Activated CD8-positive, alpha-beta memory T cell treated with anti-CD3 and anti-CD28 coated beads for 1 hour (primary cell): ENCODE results near the gene TIPIN.
"Not testable (repeated sequence)": the region's sequence is repeated elsewhere in the genome, so short reads cannot be mapped to it uniquely, and the experiment has no call there.

ENCODE experiments used
- DNase-seq, 2 donors: peaks; one replicate each; pipeline ENCODE4 v3.0.0-alpha.2; 2020; ENCODE audit warnings: low read depth in 1 of 2; ENCODE audit errors: extremely low read depth in 1 of 2

Gene TIPIN

DNA sequence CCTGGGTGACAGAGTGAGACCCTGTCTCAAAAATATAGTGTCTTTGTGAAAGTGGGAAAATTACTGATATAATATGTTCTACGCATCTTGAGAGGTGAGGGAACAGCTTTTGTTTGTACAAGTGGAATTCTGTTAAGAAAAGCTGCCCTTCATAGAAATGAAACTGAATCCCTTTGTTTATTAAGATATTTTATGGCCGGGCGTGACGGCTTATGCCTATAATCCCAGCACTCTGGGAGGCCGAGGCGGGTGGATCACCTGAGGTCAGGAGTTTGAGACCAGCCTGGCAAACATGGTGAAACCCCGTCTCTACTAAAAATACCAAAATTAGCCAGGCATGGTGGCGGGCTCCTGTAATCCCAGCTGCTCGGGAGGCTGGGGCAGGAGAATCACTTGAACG lies 52.1 kb downstream of the TIPIN start:
- DNase-seq, result not testable (repeated sequence)

DNA sequence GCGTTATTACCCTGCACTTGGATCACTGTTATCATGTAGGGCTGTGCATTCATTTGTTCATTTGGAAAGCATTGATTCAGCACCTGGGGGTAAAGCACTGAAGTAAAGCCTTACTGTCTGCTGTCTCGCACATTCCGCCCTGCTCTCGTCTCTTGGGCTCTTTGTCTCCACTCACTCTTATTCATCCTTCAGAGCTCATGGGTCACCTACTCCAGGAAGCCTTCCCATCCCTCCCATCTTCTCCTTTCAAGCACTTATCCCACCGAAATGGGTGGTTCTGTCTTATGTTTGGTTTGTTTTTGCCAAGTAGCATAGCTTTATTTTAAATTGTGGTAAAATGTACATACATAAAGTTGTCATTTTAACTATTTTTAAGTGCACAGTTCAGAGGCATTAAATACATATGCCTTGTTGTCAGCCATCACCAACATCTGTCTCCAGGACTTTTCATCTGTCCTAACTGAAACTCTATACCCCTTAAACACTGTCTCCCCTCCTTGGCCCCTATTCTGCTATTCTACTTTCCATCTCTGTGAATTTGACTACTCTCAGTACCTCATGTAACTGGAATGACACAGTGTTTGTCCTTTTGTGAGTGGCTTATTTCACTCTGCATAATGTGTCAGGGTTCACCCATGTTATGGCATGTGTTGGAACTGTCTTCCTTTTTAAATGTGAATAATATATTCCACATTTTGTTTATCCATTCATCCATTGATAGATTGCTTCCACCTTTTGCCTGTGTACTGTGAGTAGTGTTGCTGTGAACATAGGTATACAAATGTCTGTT lies 53.8 kb downstream of the TIPIN start:
- no peak for DNase-seq

DNA sequence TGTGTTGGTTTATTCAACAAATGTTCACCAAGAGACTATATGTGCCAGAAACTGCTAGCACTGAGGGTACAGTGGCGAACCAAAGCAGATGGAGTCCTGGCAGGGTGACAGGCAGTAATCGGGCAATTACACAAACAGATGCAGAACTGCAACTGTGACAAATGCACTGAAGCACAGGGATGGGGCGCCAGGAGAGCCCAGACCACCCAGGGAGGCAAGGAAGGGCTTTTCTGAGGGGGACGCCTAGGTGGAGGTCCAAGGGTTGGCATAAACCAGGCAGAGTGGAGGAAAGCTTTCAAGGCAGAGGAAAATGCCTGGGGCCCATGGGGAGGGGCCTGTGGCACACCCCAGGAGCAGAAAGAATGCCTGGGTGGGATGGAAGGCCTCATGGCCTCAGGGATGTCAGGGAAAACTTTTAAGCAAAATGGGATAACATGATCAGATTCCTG lies 57.7 kb downstream of the TIPIN start:
- no peak for DNase-seq

DNA sequence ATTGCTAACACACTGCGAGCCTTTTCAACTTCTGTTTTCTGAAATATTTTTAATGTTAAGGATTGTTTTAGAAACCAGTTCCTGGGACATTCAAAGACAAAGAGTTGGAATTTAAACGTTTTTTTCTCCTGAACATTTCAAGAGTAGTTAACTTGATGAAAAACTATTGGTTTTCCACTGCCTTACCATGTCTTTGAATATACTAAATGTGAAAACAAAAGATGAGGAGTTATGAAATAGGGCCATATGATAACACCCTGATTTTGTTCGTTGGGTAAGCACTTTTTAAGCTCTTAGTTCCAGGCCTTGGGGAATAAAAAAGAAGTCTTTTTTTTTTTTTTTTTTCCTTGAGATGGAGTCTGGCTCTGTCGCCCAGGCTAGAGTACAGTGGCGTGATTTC lies 60.3 kb downstream of the TIPIN start:
- no peak for DNase-seq

- no peak for DNase-seq
Observed at GRCh38 chr15:66294932-66295235, 61.6 kb downstream of the TIPIN start.

GRCh38 chr15:66294157-66294931 lies 62.1 kb downstream of the TIPIN start:
- no peak for DNase-seq

DNA sequence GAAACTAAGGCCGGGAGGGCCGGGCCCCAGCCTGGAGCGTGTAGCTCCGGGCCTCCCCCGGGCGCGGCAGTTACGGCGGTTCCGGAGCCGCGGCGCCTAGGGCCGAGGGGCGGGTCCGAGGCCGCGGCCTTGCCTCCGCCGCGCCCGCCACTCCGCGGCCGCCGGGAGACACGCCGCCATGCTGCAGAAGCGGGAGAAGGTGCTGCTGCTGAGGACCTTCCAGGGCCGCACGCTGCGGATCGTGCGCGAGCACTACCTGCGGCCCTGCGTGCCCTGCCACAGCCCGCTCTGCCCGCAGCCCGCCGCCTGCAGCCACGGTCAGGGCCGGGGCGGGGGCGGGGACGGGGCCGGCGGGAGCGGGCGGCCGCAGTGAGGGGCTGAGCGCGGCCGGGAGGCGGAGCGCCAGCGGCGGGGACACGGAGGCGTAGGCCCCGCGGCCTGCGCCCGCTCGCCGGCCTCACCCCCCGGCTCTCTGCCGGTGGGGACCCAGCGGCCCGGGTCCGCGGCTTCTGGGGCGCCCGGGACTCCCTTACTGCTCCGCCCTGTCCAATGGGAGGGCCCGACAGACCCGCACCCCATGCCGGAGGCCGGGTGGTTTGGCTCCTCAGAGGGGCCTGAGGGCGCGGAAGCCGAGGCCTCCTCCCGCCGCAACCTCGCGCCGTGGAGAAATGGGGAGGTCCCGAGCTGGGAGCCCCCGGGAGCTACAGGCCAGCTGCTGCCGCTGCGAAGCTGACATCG lies 62.9 kb downstream of the TIPIN start, which contains the start of gene DIS3L:
Gene DIS3L (plus strand): TSS at position 150 of the 738 bp plus-strand sequence. CDS start 29 bp downstream, at position 179.
- peak; percentile 16 to 40 for DNase-seq

- DNase-seq, result no peak
Observed at GRCh38 chr15:66292571-66293418, 63.7 kb downstream of the TIPIN start.

GRCh38 chr15:66291816-66292570 lies 64.5 kb downstream of the TIPIN start:
- DNase-seq, result no peak

- DNase-seq, result no peak
Observed at GRCh38 chr15:66290518-66290917, 66.0 kb downstream of the TIPIN start.

GRCh38 chr15:66290007-66290406 lies 66.5 kb downstream of the TIPIN start:
- DNase-seq, result no peak

GRCh38 chr15:66288551-66289185 lies 67.8 kb downstream of the TIPIN start:
- no peak for DNase-seq

- no peak for DNase-seq
Observed at GRCh38 chr15:66288093-66288492, 68.4 kb downstream of the TIPIN start.

- DNase-seq, result no peak
Observed at GRCh38 chr15:66287461-66288057, 68.9 kb downstream of the TIPIN start.
